Measurements from ENCODE around the gene ZNF182.

- TF ChIP-seq CTCF (IDR thresholded peaks at IDR 0.05) (no peak), POLR2A (IDR thresholded peaks at IDR 0.05) (no peak)
These were observed 18.3 kb upstream of the ZNF182 start for GRCh38 chrX:48022100-48022499.

Measured in breast epithelium (tissue), 3 donors.